ENCODE results near the gene SEC11A. TPM values are rescaled to one million over a fixed set of nuclear protein-coding genes. Genes with fewer than 3 reads are reported as not detected.
"Not testable (repeated sequence)": the region's sequence is repeated elsewhere in the genome, so short reads cannot be mapped to it uniquely, and the experiment has no call there.

The SEC11A gene
- total RNA-seq, 1 experiment from 2014 or later, result 140 TPM

- Histone ChIP-seq H3K27ac (ENCODE audit: low read length) (no peak overlapping the region), H3K27me3 (ENCODE audit: low read length) (no peaks in the 10 kb centered on the region), H3K9ac (ENCODE audit: low read length) (no peak overlapping the region), H2AFZ (ENCODE audit: low read length) (no peak overlapping the region), H3K4me3 (ENCODE audit: low read length) (no peak overlapping the region), H3K79me2 (ENCODE audit: low read length) (peaks cover 45% of the 10 kb centered on the region), H3K4me2 (ENCODE audit: low read length) (no peak overlapping the region), H3K9me3 (ENCODE audit: low read length) (no peaks in the 10 kb centered on the region), H3K9me2 (replicated peaks; ENCODE audit: low read length) (no peaks in the 10 kb centered on the region), H3F3A (ENCODE audit: low read length, unreplicated experiment) (no peaks in the 10 kb centered on the region), H3K36me3 (ENCODE audit: low read depth, low read length) (peaks cover 21% of the 10 kb centered on the region), H3K4me1 (ENCODE audit: insufficient read depth, low read length) (no peaks in the 10 kb centered on the region), H4K20me1 (ENCODE audit: low read length) (no peaks in the 10 kb centered on the region)
- DNase-seq, result no peak
- ChIA-PET POLR2A (ENCODE audit: unreplicated experiment) (no interaction called here), CTCF (no interaction called here)
- intact Hi-C loops (cut with micrococcal nuclease), result no loop called here
- no peak for ATAC-seq
- no TSS peak for BruUV-seq (replicated peaks)
- TF ChIP-seq, protein P1, sequence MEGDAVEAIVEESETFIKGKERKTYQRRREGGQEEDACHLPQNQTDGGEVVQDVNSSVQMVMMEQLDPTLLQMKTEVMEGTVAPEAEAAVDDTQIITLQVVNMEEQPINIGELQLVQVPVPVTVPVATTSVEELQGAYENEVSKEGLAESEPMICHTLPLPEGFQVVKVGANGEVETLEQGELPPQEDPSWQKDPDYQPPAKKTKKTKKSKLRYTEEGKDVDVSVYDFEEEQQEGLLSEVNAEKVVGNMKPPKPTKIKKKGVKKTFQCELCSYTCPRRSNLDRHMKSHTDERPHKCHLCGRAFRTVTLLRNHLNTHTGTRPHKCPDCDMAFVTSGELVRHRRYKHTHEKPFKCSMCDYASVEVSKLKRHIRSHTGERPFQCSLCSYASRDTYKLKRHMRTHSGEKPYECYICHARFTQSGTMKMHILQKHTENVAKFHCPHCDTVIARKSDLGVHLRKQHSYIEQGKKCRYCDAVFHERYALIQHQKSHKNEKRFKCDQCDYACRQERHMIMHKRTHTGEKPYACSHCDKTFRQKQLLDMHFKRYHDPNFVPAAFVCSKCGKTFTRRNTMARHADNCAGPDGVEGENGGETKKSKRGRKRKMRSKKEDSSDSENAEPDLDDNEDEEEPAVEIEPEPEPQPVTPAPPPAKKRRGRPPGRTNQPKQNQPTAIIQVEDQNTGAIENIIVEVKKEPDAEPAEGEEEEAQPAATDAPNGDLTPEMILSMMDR (conservative IDR thresholded peaks at IDR 0.05; ENCODE audit: low read depth, low read length), result no peak
- TF ChIP-seq EZH2 (IDR thresholded peaks at IDR 0.05; ENCODE audit: low read length, unreplicated experiment) (no peak), EZH2phosphoT487 (IDR thresholded peaks at IDR 0.05; ENCODE audit: borderline replicate concordance, low read length) (no peak)
Observed at GRCh38 chr15:84689858-84690257, 26.1 kb downstream of the SEC11A start.

DNA sequence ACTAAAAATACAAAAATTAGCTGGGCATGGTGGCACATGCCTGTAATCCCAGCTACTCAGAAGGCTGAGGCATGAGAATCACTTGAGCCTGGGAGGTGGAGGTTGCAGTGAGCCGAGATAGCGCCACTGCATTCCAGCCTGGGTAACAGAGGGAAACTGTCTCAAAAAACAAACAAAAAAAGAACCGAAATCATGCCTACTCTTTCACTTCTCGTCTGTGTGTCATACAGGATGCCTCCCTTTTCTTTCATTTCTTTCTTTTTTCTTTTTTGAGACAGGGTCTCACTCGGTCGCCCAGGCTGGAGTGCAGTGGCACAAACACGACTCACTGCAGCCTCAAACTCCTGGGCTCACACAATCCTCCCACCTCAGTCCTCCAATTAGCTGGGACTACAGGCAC is 29.5 kb downstream of the SEC11A start:
- peaks cover 26% of the 10 kb centered on the region for H3K36me3 ChIP-seq (ENCODE audit: low read depth, low read length)
- H3K9me3 ChIP-seq (ENCODE audit: low read length); H3K27ac ChIP-seq (ENCODE audit: low read length); H3K4me3 ChIP-seq (ENCODE audit: low read length); H3F3A ChIP-seq (ENCODE audit: low read length, unreplicated experiment); POLR2A ChIA-PET (ENCODE audit: unreplicated experiment); H2AFZ ChIP-seq (ENCODE audit: low read length); H3K27me3 ChIP-seq (ENCODE audit: low read length); H3K9ac ChIP-seq (ENCODE audit: low read length); CTCF ChIA-PET; DNase-seq; H4K20me1 ChIP-seq (ENCODE audit: low read length); H3K4me2 ChIP-seq (ENCODE audit: low read length); intact Hi-C loops (cut with micrococcal nuclease); H3K4me1 ChIP-seq (ENCODE audit: insufficient read depth, low read length); BruUV-seq (replicated peaks); H3K9me2 ChIP-seq (replicated peaks; ENCODE audit: low read length); ATAC-seq: not testable (repeated sequence)
- H3K79me2 ChIP-seq (ENCODE audit: low read length), result peaks cover 17% of the 10 kb centered on the region

DNA sequence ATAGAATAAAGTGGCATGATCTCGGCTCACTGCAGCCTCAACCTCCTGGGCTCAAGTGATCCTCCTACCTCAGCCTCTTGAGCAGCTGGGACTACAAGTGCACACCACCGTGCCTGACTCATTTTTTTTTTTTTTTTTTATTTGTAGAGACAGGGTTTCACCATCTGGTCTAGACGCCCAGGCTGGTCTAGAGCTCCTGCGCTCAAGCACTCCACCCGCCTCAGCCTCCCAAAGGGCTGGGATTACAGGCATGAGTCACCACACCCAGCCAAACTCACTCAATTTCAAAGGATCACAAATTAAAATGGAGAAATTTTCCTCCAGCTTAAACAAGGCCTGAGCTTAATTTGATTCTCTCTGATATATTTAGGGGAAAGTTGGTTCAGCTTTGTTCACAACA is 30.6 kb downstream of the SEC11A start:
- DNase-seq (peak; percentile 47), ATAC-seq (peak; percentile 82)
- Histone ChIP-seq H3K4me1 (ENCODE audit: insufficient read depth, low read length) (no peaks in the 10 kb centered on the region), H3K4me3 (ENCODE audit: low read length) (no peak overlapping the region), H4K20me1 (ENCODE audit: low read length) (no peaks in the 10 kb centered on the region), H3K27ac (ENCODE audit: low read length) (no peak overlapping the region), H3K27me3 (ENCODE audit: low read length) (no peaks in the 10 kb centered on the region), H2AFZ (ENCODE audit: low read length) (no peak overlapping the region), H3K9ac (ENCODE audit: low read length) (no peak overlapping the region), H3K79me2 (ENCODE audit: low read length) (0 out of 2 replicates have a peak, but pooled peaks cover 7% of the 10 kb centered on the region), H3K9me2 (replicated peaks; ENCODE audit: low read length) (no peaks in the 10 kb centered on the region), H3F3A (ENCODE audit: low read length, unreplicated experiment) (no peaks in the 10 kb centered on the region), H3K9me3 (ENCODE audit: low read length) (no peaks in the 10 kb centered on the region), H3K36me3 (ENCODE audit: low read depth, low read length) (peaks cover 22% of the 10 kb centered on the region), H3K4me2 (ENCODE audit: low read length) (no peak overlapping the region)
- no TSS peak for BruUV-seq (replicated peaks)
- TF ChIP-seq EZH2 (IDR thresholded peaks at IDR 0.05; ENCODE audit: low read length, unreplicated experiment), result no peak
- ChIA-PET CTCF (no interaction called here), POLR2A (ENCODE audit: unreplicated experiment) (no interaction called here)
- intact Hi-C loops (cut with micrococcal nuclease), result no loop called here

DNA sequence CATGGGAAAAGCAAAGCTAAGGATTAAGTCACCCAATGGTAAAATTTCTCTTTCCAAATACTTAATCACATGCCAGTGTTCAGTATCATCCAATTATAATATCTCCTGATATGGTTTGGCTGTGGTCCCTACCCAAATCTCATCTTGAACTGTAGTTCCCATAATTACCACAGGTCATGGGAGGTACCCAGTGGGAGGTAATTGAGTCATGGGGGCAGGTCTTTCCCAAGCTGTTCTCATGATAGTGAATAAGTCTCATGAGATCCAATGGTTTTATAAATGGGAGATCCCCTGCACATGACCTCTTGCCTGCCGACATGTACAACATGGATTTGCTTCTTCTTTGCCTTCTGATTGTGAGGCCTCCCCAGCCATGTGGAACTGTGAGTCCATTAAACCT is 31.8 kb downstream of the SEC11A start:
- BruUV-seq (replicated peaks), result no TSS peak
- no peaks in the 10 kb centered on the region for H4K20me1 ChIP-seq (ENCODE audit: low read length)
- no peak overlapping the region for H3K27ac ChIP-seq (ENCODE audit: low read length)
- intact Hi-C loops (cut with micrococcal nuclease), result no loop called here
- H3K9me3 ChIP-seq (ENCODE audit: low read length), result no peaks in the 10 kb centered on the region
- DNase-seq (no peak), ATAC-seq (no peak)
- H2AFZ ChIP-seq (ENCODE audit: low read length), result no peak overlapping the region
- no peak overlapping the region for H3K4me3 ChIP-seq (ENCODE audit: low read length)
- CTCF ChIA-PET, result no interaction called here
- no peaks in the 10 kb centered on the region for H3F3A ChIP-seq (ENCODE audit: low read length, unreplicated experiment)
- H3K79me2 ChIP-seq (ENCODE audit: low read length), result 0 out of 2 replicates have a peak, but pooled peaks cover 4% of the 10 kb centered on the region
- peaks cover 17% of the 10 kb centered on the region for H3K36me3 ChIP-seq (ENCODE audit: low read depth, low read length)
- no peak overlapping the region for H3K4me2 ChIP-seq (ENCODE audit: low read length)
- H3K27me3 ChIP-seq (ENCODE audit: low read length), result no peaks in the 10 kb centered on the region
- H3K9ac ChIP-seq (ENCODE audit: low read length), result no peak overlapping the region
- POLR2A ChIA-PET (ENCODE audit: unreplicated experiment), result no interaction called here
- no peaks in the 10 kb centered on the region for H3K9me2 ChIP-seq (replicated peaks; ENCODE audit: low read length)
- TF ChIP-seq EZH2phosphoT487 (IDR thresholded peaks at IDR 0.05; ENCODE audit: borderline replicate concordance, low read length), result no peak
- TF ChIP-seq, protein P1 (conservative IDR thresholded peaks at IDR 0.05; ENCODE audit: low read depth, low read length), result no peak
- no peak for TF ChIP-seq EZH2 (IDR thresholded peaks at IDR 0.05; ENCODE audit: low read length, unreplicated experiment)
- H3K4me1 ChIP-seq (ENCODE audit: insufficient read depth, low read length), result no peaks in the 10 kb centered on the region

Measured in PC-3 (cell line).